ENCODE data around the gene CDKAL1. TPM values are rescaled to one million over a fixed set of nuclear protein-coding genes. Genes with fewer than 3 reads are reported as not detected.

Gene CDKAL1
- total and polyA plus RNA-seq, 2 of the 8 experiments (the other 6 are each of a cell fraction or from before 2014, with no cell fraction given), result 8.4 to 24.6 TPM

GRCh38 chr6:20800229-20800628 lies 266.0 kb downstream of the CDKAL1 start:
- Histone ChIP-seq H3K9ac (replicated peaks in 1 of 4; ENCODE audit: extremely low read depth in 1 of 4, low read depth in 3 of 4, low read length in 3 of 4) (no peak overlapping the region), H3K27me3 (replicated peaks in 1 of 4; ENCODE audit: control insufficient read depth in 3 of 4, extremely low read depth in 1 of 4, insufficient read depth in 3 of 4, low read length in 3 of 4) (no peaks in the 10 kb centered on the region), H3K4ac (replicated peaks; ENCODE audit: insufficient read length, low read depth, low read length) (no peak overlapping the region), H3K23me2 (ENCODE audit: low read depth, low read length) (no peaks in the 10 kb centered on the region), H2AFZ (ENCODE audit: low read length) (no peak overlapping the region), H3K4me3 (ENCODE audit: extremely low read depth in 1 of 4, insufficient read depth in 2 of 4, low read depth in 3 of 4, low read length in 4 of 4) (no peak overlapping the region), H3K36me3 (ENCODE audit: control insufficient read depth in 2 of 4, insufficient read depth in 4 of 4, low read length in 3 of 4) (no peaks in the 10 kb centered on the region), H4K91ac (replicated peaks; ENCODE audit: insufficient read length, low read length) (no peak overlapping the region), H3K56ac (replicated peaks; ENCODE audit: insufficient read length, low read depth, low read length) (no peak overlapping the region), H3K14ac (ENCODE audit: insufficient read length) (no peak overlapping the region), H3K9me3 (ENCODE audit: insufficient read depth in 2 of 2, low read depth in 1 of 2, low read length in 1 of 2) (no peaks in the 10 kb centered on the region), H2AK5ac (ENCODE audit: low read depth, low read length) (no peak overlapping the region), H3K18ac (ENCODE audit: extremely low read depth, low read length) (no peak overlapping the region), H2BK20ac (ENCODE audit: low read length) (no peak overlapping the region), H3K79me2 (ENCODE audit: control insufficient read depth in 1 of 2, insufficient read depth in 2 of 2, low read length in 2 of 2) (no peaks in the 10 kb centered on the region), H3K4me1 (replicated peaks in 1 of 4; ENCODE audit: control insufficient read depth in 3 of 4, insufficient read depth in 4 of 4, low read length in 3 of 4) (0 out of 7 replicates have a peak, but pooled peaks cover 0 to 2% (median 0%) of the 10 kb centered on the region in 4 experiments), H3K27ac (ENCODE audit: low read depth, low read length) (no peak overlapping the region), H2BK12ac (ENCODE audit: low read depth, low read length) (no peak overlapping the region), H2BK15ac (ENCODE audit: low read length) (no peak overlapping the region), H2BK5ac (ENCODE audit: low read depth, low read length) (no peak overlapping the region), H3K23ac (ENCODE audit: insufficient read length) (no peak overlapping the region), H4K20me1 (replicated peaks in 1 of 2; ENCODE audit: control insufficient read depth in 1 of 2, insufficient read depth in 2 of 2, low read length in 2 of 2) (no peaks in the 10 kb centered on the region), H3K79me1 (ENCODE audit: low read depth, low read length) (no peaks in the 10 kb centered on the region), H2BK120ac (replicated peaks; ENCODE audit: low read depth, low read length) (no peak overlapping the region), H3K4me2 (ENCODE audit: insufficient read depth in 1 of 2, low read depth in 2 of 2, low read length in 2 of 2) (no peak overlapping the region), H4K5ac (ENCODE audit: insufficient read length, low read depth, low read length) (no peak overlapping the region), H4K8ac (ENCODE audit: extremely low read depth, insufficient read depth, low read length) (no peak overlapping the region)
- CTCF ChIA-PET (ENCODE audit: partially characterized antibody), result interaction anchor here (1.6 kb wide), 1 partner anchor 11 kb away, joined by 3 read pairs; no protein-coding TSS in a partner anchor
- no peak for DNase-seq (ENCODE audit: low read depth in 1 of 2, low spot score in 2 of 2)
- no peak for FAIRE-seq
- POLR2A ChIA-PET (ENCODE audit: partially characterized antibody), result no interaction called here
- no peak for TF ChIP-seq MAFK (IDR thresholded peaks at IDR 0.05; ENCODE audit: low read depth, low read length)
- TF ChIP-seq BRCA1 (IDR thresholded peaks at IDR 0.05; ENCODE audit: low read depth, low read length), result no peak
- TF ChIP-seq ASH2L (IDR thresholded peaks at IDR 0.05; ENCODE audit: low read length), result no peak
- TF ChIP-seq KDM4A (IDR thresholded peaks at IDR 0.05; ENCODE audit: low read depth, low read length, severe bottlenecking), result no peak
- TF ChIP-seq CTCF (IDR thresholded peaks at IDR 0.05; ENCODE audit: control extremely low read depth in 1 of 3, insufficient read depth in 1 of 3, low read depth in 1 of 3, low read length in 3 of 3), result no peak
- no peak for TF ChIP-seq USF2 (IDR thresholded peaks at IDR 0.05; ENCODE audit: low read length)
- no peak for TF ChIP-seq SIX5 (IDR thresholded peaks at IDR 0.05; ENCODE audit: low read depth, low read length)
- no peak for TF ChIP-seq CBX8 (IDR thresholded peaks at IDR 0.05; ENCODE audit: borderline replicate concordance, low read depth, low read length)
- TF ChIP-seq POLR2AphosphoS5 (IDR thresholded peaks at IDR 0.05; ENCODE audit: low read depth, low read length), result no peak

Measured in H1 (cell line).